Inflammatory macrophage treated with lipopolysaccharide for 1 hour (primary cell): ENCODE results near the gene IL11RA.
A peak's percentile ranks its signal among the peaks of the same experiment; 100 is the strongest.
"Not testable (repeated sequence)": the region's sequence is repeated elsewhere in the genome, so short reads cannot be mapped to it uniquely, and the experiment has no call there.

Experiments
- DNase-seq, 2 donors: peaks; one replicate each; pipeline ENCODE4 v3.0.0-alpha.2; 2020 to 2022

Gene IL11RA

GRCh38 chr9:34630402-34631154, 21.4 kb upstream of the IL11RA start:
- no peak for DNase-seq

GRCh38 chr9:34633166-34633565, 18.8 kb upstream of the IL11RA start:
- no peak for DNase-seq

DNA sequence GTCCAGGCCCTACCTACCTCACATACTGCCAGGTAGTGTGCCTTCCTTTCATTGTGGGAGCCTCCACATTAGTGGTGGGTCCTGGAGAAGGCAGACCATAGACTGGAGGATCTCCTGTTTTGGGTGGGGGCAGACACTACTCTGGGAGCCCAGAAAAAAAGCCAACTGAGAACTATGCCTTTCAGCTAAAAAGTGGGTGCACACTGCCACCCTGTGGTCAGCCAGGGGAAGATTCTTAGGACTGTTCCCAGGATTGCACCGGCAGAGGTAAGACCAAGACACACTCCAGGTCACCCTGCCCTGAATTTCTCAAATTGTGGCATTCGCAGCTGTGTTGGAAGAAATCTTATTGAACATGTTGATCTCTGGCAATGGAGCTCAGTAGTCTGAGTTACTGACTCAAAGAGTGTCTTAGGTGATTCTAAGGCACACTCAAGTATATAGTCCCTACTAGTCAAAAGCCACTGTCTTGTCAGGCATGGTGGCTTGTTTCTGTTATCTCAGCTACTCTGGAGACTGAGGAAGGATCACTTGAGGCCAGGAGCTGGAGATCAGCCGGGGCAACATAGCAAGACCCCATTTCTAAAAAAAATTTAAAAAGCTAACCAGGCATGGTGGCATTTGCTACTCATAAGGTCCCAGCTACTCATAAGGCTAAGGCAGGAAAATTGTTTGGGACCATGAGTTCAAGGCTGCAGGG, 18.0 kb upstream of the IL11RA start:
- DNase-seq = peak; percentile 52 to 70

DNA sequence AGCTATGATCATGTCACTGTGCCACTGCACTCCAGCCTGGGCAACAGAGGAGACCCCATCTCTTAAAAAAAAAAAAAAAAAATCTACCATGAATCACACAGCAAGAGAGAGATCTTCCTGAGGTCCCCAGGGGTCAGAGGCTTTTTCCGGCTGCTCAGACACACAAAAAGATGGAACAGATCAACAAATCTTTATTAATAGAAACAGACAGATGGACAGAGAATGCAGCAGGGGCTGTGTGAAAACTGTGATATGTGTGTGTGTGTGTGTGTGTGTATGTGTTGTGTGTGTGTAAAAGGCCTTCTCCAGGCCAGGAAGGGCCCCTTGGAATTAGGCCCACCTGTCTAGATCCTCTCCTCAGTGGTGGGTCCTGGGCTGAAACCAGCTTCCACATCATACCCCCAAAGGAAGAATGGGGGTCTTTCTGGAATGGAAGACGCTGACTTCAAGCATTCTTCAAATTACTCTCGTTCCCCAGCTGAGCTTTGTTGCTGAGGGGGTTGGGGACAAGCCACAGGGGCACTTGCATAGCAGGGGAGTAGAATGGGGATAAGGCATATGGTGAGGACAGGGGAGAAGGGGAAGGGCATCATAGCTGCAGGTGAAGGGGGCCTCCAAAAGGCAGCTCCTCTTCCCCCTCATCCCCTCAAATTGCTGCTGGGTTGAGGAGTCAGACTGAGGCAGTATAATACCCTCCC, 17.3 kb upstream of the IL11RA start:
- DNase-seq = no peak

DNA sequence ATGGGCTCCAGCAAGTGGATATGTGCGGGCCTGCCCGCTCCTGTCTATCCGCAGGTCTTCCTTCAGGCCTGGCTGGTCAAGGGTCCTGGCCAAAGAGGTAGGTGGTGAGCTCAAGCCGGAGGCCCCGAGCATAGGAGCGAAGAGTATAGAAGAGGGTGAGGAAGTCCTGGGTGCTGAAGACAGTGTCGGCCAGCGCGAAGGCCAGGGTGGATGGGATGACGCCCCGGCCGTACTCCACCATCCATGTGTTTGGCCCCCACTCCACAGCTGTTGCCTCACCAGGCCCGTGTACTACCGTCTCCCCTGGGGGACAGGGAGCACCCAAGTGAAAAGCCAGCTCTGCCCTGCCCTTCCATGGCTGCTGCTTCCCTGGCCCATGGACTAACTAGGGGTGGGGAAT, 16.4 kb upstream of the IL11RA start:
- no peak for DNase-seq

- DNase-seq = no peak
Measured at GRCh38 chr9:34636791-34637355, 15.1 kb upstream of the IL11RA start.

DNA sequence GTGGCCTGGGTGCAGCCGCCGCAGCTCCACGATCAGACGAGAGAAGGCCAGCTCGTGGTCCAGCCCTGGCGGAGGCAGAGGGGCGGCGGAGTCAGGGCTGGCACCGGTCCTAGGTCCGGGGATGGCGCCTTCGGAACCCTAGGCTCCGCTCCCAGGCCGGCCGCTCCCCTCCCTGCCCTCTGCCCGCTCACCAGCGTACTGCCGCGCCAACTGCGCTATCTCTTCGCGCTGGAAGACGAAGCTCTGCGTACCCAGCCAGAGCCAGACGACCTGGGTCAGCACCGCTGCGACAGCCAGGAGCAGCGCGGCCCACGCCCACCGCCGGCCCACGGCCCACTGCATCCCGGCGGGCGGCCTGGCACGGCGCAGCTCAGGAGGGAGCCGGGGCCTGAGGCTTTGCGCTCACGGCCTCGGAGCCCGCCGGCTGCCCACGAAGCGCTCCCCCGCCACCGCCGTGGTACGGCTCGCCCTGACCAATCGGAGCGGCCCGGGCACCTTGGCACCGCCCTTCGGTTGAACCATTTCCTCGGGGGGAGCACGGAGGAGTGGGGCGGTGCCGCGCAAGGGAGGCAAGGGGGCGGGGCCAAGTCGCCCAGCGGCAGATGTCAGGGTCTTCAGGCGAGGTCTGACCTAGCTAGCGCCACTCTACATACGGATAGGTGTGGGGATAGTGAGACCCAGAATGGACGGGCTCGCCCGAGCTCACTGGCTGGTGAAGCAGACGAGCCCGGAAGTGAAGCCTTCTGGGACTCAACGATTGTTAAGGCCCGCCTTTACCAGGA, 14.4 kb upstream of the IL11RA start, which contains the start of gene SIGMAR1:
TSS of gene SIGMAR1 (minus strand) at position 432 of the 782 bp plus-strand sequence. CDS start at position 342, 90 bp downstream.
- peak; percentile 87 to 94 for DNase-seq

DNA sequence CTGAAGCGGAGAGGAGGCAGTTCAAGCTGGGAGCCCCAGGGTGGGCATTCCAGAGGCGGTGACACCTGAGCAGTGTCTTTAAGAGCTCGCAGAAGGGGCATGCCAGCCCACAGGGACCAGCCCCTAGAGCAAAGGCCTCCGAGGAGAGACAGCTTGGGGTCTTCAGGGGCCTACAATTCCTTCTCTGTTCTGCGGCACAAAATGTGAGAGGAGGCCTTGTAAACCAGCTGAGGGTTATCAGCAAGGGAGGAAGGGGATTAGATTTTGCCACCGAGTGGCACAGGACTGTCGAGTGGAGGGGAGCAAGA, 13.9 kb upstream of the IL11RA start:
- no peak for DNase-seq

DNA sequence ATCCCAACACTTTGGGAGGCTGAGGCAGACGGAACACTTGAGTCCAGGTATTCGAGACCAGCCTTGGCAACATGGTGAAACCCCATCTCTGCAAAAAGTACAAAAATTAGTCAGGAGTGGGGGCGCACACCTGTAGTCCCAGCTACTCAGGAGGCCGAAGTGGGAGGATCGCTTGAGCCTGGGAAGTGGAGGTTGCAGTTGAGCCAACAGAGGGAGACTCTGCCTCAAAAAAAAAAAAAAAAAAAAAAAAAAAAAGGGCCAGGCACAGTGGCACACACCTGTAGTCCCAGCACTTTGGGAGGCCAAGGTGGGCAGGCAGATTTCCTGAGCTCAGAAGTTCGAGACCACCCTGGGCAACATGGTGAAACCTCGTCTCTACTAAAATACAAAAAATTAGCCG, 12.7 kb upstream of the IL11RA start:
- not testable (repeated sequence) for DNase-seq

GRCh38 chr9:34642679-34643078, 9.3 kb upstream of the IL11RA start:
- no peak for DNase-seq

DNA sequence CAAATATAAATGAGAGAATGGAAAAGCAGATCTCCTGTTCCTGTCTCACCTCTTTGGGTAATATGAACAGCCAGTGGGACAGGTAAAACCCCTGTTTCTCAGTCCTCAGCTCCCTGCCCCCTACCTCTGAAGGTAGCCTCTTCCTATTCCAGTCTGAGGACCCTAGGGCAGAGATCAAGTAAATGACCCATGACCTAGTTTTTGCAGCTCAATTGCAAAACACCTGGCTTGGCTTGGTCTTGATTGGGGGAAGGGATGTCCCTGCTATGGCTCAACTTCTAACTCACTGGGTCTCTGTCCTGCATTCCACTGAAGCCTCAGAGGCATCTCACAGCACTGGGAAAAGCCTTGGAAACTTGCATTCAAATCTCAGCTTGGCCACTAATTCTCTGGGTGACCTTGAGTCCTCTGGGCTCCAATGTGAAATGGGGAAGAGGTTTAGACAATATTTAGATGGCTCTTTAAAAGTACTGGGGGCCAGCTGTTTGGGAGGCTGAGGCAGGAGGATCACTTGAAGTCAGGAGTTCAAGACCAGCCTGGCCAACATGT, 7.1 kb upstream of the IL11RA start:
- DNase-seq = no peak

DNA sequence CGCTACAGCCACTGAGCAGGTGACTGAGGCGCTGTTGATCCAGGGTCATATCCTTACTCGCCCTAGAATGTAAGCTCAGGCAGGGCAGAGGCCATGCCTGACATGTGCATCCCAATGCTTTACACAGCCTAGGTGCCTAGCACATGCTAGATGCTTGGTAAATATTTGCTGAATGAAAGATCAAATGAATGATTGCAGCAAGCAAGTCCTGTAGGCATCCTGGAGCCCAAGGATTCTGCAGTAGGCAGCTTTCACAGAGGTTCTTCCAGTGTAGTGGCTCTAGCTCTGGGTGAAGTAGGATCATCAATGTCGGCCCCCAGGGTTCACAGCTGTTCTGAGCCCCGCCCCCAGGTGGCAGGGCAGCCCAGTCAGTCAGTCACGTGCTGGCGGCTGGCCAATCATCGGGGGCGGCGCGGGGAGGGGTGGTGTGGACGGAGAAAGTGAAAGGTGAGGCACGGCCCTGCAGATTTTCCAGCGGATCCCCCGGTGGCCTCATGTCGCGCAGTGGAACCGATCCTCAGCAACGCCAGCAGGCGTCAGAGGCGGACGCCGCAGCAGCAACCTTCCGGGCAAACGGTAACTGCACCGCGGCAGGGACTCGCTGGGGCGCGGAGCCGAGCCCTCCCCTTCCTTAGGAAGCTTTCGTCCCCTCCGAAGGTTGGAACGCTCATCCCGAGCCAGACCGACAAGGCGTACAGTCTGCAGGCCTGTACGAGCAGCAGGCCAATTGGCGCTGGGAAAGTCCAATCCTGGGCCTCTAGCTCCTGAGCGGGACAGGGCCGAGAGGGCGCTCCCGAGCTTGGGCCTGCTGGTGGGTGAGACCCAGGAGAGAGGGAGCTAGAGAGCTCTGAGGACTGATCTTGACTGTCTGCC, 5.5 kb upstream of the IL11RA start, which contains the start of gene GALT:
TSS of gene GALT (plus strand) at position 465 of the 873 bp plus-strand sequence. CDS start at position 495, 30 bp downstream.
- peak; percentile 85 to 92 for DNase-seq

GRCh38 chr9:34647084-34647403, 4.9 kb upstream of the IL11RA start:
- no peak for DNase-seq

DNA sequence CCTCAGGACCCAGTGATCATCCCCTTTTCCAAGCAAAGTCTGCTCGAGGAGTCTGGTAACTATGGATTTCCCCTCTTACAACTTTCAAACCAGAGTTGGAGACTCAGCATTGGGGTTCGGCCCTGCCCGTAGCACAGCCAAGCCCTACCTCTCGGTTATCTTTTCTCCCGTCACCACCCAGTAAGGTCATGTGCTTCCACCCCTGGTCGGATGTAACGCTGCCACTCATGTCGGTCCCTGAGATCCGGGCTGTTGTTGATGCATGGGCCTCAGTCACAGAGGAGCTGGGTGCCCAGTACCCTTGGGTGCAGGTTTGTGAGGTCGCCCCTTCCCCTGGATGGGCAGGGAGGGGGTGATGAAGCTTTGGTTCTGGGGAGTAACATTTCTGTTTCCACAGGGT, 4.3 kb upstream of the IL11RA start:
- DNase-seq = no peak

GRCh38 chr9:34648673-34649072, 3.3 kb upstream of the IL11RA start:
- DNase-seq = no peak

- DNase-seq = no peak
Measured at GRCh38 chr9:34650816-34651215, 1.2 kb upstream of the IL11RA start.

GRCh38 chr9:34651321-34651720, 664 bp upstream of the IL11RA start:
- peak; percentile 14 to 66 for DNase-seq

DNA sequence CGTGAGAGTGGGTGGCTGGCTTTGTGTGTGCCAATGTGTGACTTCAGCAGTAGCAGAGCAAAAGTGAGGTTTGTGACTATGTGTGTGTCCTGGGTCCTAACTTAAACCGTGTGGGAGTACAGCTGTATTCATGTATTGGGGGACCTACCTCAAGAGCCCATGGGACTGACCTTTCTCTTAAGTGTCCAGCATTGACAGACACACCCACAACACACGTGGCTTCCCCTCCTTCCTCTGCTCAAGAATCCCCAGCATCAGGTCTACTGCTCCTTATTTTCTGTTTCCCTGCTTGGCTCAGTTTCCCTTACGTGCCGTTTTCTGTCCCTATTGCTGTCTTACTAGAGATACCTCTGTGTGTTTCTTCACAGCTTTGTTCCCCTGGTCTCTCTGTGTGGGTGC, 616 bp downstream of the IL11RA start:
- no peak for DNase-seq

DNA sequence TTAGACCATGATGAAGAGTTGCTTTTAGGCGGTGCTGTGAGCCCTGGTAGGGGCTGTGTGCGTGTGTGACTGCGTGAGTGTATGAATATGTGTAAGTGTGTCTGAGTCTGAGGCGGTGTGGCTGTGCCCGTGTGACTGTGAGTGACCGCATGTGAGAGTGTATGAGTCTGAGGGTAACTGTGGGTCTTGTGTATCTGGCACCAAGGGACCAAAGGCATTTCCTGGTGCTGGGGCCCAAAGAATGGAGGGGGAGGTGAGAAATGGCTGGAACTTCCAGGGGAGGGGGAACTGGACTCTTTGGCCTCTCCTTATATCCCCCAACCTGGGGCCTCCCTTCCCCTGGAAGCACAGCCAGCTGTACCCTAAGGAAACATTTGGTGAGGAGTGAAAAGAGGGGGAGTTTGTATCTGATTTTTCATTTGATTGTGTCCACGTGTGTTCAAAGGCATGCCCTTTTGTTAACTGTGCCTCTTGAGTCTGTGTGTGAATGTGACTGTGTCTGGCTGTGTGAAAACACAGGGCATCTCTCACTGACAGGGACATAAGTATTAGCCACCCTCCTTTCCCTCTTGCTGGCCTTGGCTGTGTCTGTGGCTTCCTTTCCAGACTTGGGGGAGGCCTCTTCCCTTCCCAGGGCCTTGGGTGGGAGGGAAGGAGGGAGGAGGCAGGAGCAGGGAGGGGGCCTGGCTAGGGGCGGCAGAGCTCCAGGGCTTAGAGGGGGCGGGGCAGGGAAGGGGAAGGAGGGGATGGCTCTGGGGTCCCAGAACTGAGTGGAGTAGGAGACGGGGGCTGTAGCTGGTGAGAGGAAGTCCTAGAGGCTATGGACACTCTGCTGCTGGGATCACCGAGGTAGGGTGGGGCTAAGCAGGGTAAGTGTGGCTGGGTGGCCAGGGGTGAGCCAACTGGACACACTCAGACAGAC, 1.4 kb downstream of the IL11RA start:
- DNase-seq = no peak

DNA sequence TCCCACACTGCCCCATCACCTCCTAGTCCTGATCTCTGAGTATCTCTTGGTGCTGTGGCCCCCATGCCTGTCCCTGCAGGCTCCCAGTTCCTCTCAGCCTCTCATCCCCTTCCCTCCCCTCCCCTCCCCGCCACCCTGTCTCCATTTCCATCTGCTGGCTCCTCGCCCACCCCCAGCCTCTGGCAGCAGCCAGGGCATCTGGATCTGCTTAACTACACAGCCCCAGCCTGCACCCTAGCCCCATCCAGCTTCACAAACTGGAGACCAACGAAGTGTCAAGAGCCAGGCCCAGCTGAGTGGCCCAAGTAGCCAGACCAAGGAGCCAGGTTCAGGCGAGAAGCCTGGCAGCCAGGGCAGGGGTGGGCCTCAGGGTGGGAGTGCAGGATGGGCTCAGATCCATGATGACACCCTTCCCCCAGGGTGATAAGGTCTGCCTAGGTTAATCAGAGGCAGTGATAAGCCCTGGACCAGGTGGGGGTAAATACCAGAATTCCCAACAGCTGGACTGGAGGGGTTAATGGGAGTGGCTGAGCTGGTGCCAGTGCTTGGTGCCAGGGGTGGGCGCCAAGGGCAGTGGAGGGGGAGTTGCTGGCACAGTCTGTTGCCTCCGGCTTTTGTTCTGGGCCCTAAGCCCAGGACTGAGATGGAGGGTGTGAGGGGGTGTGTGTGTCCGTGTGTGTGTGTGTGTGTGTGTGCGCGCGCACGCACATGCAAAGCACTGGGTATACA, 2.5 kb downstream of the IL11RA start:
- no peak for DNase-seq
